ENCODE results near the gene OR51A7.
"Not testable (repeated sequence)": the region's sequence is repeated elsewhere in the genome, so short reads cannot be mapped to it uniquely, and the experiment has no call there.

- not testable (repeated sequence) for TF ChIP-seq CTCF (IDR thresholded peaks at IDR 0.05; ENCODE audit: low read depth, low read length, missing input control); EGR1 (IDR thresholded peaks at IDR 0.05; ENCODE audit: low read depth in 2 of 2); JUND (IDR thresholded peaks at IDR 0.05); MAX (IDR thresholded peaks at IDR 0.05); SP1 (IDR thresholded peaks at IDR 0.05); YY1 (IDR thresholded peaks at IDR 0.05); TAF1 (conservative IDR thresholded peaks at IDR 0.05)
Observed at GRCh38 chr11:4854286-4854685, 49.3 kb upstream of the OR51A7 start.

Measured in liver (tissue), 3 donors.